Activated CD8-positive, alpha-beta memory T cell treated with anti-CD3 and anti-CD28 coated beads for 48 hours (primary cell): Measurements from ENCODE around the gene PRSS53.
"Not testable (repeated sequence)": the region's sequence is repeated elsewhere in the genome, so short reads cannot be mapped to it uniquely, and the experiment has no call there.

Source experiments
- DNase-seq, 3 experiments: peaks; one replicate each; pipeline ENCODE4 v3.0.0-alpha.2; 2020; ENCODE audit warnings: low read depth in 2 of 3, low spot score in 2 of 3

The PRSS53 gene

DNA sequence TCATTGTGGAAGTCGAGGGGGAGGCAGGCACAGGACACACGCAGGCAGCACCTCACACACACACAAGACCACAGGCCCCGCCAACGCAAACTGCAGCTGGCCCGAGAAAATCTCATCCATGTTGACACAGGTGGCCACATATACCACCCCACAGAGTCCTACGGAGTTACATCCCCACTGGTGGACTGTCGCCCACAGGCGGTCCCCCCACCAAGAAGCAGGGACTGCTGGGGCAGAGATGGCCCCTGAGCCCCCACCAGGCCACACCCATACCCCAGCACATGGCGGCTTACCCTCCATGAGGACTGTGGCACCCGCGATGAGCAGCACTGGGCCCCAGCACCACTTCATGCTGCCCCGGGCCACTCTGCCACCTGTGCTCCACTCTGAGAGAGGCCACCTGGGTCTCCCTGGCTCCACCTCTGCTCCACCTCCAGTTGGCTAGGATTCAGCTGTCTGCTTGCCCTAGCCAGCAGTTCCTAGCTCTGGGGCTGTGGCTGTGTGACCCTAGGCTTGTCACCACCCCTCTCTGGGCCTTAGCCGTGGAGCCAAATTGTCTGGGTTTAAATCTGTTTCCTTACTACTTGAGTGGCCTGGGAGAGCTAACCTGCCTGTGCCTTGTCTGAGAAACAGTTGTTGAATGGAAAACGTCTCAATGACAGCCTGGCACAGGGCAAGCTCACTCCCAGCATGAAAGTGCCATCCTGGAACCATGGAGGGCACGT, at the start of gene PRSS53:
Gene PRSS53 (minus strand): TSS at position 485 of the 725 bp plus-strand sequence. CDS start 134 bp downstream, at position 351.
- no peak for DNase-seq

DNA sequence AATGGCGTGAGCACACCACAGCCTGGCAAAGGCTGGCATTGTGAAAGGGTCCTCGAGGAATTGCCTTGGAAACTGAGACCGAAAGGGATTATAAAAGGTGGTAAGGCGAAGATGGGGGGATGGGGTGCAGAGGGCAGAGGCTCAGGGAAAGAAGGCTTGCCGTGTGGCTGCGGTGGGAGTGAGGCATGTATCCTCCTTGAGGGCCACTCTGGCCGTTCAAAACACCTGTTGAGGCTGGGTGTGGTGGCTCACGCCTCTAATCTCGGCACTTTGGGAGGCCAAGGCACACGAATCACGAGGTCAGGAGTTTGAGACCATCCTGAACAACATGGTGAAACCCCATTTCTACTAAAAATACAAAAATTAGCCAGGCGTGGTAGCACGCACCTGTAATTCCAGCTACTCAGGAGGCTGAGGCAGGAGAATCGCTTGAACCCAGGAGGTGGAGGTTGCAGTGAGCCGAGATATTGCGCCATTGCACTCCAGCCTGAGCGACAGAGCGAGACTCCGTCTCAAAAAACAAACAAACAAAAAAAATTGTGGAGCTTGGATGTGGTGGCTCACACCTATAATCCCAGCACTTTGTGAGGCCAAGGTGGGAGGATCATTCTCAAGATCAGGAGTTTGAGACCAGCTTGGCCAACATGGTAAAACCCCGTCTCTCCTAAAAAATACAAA, 48.2 kb upstream of the PRSS53 start:
- not testable (repeated sequence) for DNase-seq

DNA sequence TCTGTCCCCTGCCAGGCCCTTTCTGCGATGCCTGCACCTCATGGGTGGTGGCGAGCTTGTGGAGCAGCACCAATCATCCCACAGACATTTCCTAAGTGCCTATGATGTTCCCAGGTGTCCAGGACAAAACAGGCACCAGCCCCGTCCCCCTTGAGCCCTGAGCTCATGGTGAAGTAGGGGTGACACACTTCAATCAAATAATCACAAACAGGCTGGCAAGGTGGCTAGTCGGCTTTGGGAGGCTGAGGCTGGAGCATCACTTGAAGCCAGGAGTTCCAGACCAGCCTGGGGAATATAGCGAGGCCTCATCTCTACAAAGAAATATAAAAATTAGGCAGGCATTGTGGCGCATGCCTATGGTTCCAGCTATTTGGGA, 47.5 kb upstream of the PRSS53 start:
- DNase-seq, result no peak

DNA sequence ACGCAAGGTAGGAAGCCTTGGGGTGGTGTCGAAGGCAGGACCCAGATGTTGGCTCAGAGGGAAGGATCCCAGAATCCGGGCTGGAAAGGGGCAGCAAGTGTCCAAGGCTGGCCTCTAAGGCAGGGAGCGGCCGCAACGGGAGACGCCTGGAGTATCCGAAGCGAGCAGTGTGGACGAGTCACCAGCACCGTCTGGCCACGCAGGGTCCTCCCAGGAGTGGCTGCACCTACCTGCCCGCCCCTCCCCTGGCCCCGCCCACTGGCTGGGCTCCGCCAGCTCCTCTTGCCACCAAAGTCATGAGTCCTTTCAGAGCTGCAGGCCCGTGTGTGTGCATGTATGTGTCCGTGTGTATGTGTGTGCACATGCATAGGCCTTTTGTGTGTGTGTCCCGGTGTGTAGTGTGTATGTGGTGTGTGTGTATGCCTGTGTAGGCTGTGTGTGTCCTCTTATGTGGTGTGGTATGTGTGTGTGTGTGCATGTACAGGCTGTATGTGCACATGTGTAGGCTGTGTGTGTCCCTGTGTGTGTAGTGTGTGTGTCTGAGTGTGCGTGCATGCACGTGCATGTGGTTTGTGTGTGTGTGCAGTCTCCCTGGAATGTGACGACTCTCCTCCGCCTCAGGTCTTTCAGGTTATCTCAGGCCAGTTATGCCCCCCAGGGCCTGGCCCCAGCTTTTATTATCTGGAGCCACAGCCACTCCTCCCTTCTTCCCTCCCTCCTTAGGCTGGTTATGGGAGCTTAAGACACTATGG, 47.0 kb upstream of the PRSS53 start, which contains the start of gene PRSS8:
Gene PRSS8 (minus strand): TSS at position 193 of the 752 bp plus-strand sequence. CDS start 229 bp downstream, outside the sequence.
- DNase-seq, result no peak

DNA sequence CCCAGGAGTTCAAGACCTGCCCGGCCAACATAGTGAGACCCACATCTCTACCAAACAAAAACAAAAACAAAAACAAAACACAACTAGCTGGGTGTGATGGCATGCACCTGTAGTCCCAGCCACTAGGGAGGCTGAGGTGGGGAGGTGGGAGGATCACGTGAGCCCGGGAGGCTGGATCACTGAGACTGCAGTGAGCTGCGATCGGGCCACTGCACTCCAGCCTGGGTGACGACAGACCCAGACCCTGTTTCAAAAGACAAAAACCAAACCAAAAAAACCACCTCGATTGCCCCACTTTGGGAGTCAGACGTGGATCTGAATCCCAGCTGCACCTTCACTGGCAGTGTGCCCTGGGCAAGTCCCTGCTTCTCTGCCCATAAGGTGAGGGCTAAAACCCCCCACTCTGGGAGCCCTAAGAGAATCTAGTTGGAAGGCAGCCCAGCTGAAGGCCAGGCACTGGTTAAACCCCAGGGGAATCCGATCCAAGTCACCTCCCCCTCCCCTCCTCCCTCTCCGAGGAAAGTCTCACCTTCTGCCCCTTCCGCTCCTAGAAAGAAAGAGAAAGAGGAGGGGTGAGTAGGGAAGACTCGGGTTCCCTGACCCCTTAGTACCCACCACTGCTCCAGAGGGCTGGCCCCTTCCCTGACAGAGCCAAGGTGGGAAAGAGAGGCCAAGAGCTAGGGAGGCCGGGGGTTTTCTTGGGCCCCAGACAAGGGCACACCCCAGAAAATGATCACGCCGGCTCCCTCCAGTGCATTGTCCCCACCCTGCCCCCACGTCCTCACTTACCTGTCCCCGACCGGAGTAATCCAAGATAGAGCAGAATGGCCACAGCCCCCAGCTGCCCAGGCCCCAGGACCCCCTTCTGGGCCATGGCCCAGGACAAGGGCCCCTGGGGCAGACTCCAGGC, 46.1 kb upstream of the PRSS53 start:
- DNase-seq, result no peak

DNA sequence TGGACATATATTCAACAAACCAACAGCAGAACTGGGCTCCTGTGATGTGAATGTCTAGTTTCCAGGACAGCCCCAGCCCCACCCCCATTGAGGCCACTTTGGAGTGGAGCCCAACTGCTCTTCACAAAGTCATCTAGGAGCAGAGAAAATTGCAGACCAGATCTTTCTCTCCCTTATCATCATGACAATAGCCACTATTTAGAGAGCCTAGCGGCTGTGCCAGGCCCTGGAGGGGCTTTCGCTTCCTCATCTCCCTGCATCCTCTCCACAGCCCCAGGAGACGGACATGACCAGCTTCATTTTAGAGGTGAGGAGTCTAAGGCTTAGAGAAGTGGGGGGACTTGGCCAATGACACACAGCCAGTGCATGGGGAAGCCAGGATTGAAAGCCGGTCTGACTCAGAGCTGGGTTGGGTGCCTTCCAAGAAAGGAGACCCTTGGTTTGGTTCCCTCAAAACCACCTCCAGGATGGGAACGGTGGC, 45.4 kb upstream of the PRSS53 start:
- no peak for DNase-seq

DNA sequence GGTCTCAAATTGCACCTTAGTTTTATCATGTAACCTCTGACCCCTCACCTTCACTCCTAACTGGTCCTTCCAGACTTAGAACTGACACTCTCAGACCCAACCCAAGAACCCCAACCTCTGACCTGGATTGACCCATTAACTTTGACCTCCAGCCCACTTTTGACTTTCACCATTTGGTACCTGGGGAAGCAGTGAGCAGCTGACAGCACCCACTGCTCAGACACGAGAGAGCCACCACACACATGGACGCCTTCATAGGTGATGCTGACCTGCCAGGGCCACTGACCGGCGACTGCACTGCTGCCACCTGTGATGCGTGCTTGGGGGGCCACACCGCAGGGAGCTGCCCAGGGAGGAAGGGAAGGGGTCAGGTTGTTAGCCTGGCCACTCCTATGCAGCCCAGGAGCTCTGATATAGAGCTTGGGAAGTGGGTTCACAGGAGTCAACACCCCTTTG, 44.3 kb upstream of the PRSS53 start:
- no peak for DNase-seq

DNA sequence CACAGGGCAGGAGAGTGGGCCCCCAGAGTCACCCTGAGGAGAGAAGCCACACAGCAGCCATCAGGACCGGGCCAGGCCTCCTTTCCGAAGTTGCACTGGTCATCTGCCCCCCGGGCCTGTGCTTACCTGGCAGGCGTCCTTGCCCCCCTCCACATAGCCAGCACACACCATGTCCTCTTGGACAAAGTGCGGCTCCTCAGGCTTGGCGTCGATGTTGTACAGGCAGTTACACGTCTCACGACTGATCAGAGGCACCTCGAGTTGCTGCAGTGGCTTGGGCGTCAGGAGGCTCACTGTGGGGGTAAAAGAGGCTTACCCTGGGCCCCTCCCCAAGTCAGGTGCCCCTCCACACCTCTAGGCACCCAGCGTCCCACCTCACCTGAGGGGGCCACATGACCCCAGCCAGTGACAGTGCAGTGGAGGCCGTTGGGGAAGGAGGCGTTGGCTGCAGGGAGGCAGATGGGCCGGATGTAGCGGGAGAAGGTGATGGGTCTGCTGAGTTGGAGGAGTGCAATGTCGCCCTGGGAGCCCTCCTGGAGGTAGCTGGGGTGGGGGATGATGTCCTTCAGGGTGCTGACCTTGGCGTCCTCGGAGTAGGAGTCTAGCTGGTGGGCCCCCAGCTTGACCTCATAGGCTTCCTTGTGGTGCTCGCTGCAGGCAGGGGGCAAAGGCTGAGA, 43.7 kb upstream of the PRSS53 start:
- DNase-seq, result no peak

DNA sequence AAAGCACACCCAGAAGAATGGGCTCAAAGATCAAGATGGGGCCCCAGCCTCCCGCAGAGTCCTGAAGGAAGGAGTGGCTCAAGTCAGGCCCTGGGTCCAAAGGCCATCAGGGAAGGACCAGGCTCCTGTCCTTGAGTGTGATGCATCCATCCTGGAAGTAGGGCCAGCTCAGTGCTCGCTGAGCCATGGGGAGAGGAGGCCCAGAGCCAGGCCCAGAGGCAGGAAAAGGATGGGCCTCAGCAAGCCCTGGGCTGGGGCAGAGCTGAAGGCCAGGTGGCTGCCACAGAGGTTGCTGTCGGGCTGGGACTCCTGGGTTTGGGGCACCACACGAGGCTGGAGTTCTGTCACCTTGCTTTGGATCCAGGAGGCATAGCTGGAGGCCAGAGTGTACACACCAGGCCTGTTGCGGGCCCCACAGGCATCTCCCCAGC, 43.1 kb upstream of the PRSS53 start:
- DNase-seq, result no peak

DNA sequence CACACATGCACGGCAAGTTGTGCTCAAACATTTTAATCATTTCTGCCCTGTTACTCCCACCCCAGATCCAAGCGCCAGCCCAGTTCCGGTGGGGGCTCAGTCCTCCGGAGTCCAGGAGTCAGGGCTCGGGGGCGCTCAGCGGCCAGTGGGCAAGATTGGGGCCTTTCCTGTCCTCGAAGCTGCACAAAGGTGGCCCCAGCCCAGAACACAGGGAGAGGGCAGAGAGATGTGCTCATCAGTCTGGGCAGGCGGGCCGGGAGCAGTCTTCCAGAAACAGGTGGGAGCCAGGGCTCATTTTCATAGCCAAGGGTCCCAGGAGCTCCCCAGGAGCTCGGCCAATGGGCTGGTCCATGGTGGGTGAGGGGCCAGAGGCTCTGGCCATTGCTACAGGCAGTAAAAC, 42.7 kb upstream of the PRSS53 start:
- no peak for DNase-seq

DNA sequence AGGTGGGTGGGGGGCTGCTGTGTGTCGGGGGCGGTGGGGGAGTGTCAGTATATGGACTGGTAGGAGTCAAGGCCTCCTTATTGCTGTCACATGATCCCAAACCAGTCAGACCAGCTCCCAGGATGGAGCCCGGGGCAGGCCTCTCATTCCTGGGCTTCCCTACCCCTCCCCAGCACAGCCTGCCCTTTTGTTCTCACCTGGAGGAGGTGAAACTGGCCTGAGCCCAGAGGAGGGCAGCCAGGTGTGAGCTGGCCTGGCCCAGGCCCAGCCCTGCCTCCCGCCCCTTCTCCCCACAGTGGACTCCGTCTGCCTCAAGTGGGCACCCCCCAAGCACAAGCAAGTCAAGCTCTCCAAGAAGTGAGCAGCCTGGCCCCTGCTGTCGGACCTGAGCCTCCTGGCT, 42.2 kb upstream of the PRSS53 start:
- DNase-seq, result no peak

DNA sequence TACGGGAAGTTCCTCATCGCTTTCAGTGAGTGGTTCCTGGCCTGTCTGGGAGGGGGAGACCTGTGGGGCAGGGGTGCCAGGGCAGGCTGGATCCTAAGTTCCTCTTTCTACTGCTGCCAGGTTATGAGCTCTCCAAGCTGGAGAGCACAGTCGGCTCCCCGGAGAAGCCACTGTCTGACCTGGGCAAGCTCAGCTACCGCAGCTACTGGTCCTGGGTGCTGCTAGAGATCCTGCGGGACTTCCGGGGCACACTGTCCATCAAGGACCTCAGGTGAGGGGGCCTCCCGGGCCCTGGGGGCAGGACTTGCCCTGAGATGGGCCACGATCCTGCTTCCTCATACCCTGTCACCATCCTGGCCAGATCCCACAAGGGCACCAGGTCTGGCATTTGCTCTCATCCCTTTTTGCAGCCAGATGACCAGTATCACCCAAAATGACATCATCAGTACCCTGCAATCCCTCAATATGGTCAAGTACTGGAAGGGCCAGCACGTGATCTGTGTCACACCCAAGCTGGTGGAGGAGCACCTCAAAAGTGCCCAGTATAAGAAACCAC, 41.7 kb upstream of the PRSS53 start:
- DNase-seq, result no peak

DNA sequence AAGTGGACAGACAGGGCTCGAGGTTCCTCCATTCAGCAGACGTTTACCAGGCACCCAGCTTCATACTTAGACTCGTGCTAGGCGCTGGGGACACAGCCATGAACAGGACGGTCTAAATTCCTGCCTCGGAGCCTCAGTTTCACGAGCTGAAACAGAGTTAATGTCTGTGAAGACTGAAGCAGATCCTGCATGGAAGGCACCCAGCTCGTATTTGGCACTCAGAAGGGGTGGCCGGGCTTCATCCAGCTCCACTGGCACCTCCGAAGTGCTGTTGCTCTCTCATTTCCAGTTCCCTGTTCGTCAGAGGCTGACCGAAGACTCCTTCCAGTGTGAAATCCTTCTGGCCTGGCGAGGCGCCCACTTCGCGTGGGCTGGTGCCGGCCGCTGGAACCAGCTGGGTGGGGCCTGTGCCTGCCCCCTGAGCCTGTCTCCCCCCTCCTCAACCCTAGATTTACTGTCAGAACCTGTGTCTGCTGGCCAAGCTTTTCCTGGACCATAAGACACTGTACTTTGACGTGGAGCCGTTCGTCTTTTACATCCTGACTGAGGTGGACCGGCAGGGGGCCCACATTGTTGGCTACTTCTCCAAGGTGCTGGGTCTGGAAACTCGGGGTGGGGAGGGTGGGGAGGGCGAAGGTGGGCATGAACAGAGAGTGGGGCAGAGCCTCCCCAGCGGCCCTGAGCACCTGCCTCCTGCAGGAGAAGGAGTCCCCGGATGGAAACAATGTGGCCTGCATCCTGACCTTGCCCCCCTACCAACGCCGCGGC, 41.0 kb upstream of the PRSS53 start:
- no peak for DNase-seq

DNA sequence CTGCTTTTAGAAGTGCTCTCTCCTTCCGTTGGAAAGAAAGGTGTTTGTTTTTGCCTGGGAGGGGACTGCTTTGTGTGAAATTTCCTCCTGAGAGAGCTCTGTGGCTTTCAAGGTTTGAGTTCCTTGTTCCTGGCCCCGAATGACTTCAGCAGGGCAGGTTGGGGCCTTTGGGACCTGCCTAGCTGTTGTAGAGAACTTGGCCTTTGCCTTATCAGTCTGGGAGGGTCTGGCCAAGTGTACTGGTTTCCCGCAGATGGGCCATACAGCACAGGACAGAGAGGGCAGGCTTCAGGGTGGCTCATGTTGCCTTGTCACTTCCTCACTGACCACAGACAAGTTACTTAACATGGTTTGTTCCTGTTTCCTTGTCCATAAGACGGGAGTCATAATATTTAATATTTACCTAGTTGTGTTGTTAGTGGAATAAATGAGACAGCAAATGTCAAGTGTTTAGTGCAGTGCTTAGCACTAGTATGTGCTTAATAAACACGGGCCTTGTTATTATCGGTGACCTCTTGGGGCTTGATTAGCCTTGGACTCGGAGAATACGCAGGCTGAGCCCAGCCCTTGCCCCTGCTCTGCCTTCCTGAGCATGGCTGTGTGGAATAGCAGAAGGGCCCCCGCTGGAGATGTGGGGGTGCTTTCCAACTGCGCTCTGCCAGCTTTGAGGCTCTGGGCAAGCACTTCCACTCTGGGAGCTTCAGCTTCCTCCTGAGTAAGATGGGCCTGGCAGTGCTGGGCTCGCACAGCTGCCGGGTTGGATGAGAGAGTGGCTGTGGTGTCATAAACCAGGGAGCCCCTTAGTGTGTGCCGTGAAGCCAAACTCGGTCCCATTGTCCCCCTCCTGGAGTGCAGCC, 40.2 kb upstream of the PRSS53 start:
- no peak for DNase-seq

DNA sequence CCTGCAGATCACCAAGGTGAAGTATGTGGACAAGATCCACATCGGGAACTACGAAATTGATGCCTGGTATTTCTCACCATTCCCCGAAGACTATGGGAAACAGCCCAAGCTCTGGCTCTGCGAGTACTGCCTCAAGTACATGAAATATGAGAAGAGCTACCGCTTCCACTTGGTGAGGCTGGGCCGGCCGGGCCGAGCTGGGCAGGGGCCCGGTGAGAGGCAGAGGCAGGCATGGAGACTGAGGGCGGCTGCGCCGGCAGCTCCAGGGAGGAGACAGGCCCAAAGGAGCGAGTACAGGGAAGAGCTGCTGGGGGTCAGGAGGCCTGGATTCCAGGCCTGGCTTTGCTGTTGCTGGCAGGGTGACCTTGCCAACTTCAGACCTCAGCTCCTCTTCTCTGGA, 38.4 kb upstream of the PRSS53 start:
- DNase-seq, result no peak

DNA sequence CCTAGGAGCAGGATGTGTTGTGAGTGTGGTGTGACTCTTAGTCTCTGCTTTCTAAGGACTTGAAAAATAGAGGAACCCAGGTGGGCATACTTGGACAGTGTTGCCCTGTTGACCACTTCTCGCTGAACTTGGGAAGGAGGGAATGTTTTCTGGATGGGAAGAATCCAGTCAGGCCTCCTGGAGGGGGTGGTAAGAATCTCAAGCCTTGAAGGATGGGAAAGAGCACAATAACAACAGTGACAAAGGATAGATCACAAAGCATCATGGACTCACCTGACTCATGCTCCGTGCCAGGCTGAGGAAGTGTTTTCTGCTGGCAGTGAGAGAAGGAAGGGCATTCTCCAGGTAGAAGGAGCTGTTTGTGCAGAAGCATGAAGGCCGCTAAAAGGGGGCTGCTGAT, 37.1 kb upstream of the PRSS53 start:
- DNase-seq, result no peak

DNA sequence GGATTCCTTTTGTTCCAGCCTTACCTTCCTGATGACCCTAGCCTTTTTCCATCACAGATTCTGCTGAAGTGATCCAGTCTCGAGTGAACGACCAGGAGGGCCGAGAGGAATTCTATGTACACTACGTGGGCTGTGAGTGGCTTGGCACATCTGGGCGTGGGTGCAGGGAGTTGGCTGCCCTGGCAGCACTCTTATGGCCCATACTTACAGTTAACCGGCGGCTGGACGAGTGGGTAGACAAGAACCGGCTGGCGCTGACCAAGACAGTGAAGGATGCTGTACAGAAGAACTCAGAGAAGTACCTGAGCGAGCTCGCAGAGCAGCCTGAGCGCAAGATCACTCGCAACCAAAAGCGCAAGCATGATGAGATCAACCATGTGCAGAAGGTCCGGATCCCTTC, 31.4 kb upstream of the PRSS53 start:
- DNase-seq, result no peak
